ENCODE data around the gene LDB2.

DNA sequence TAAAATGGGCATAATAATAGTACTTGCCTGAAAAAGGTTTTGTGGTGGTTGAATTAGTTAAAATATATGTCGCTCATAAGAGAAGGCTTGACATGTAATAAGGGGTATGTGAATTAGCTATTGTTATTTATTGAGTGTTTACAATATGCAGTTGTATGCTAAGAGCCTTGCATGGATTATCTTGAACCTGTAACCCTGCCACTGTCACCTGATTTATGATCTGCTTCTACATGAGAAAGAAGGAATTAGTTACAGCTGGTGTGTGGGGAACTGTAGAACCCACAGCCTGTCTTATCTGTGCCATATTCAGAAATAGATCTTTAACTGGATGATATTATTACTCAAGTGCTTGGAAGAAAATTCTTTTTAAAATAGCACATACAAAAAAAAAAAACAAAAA, 227.7 kb downstream of the LDB2 start:
- no peak for TF ChIP-seq ZNF114 (CRISPR knock-in tag; IDR thresholded peaks at IDR 0.05)
- no peak for TF ChIP-seq EZH2 (IDR thresholded peaks at IDR 0.05; ENCODE audit: low read depth, unreplicated experiment)
- TF ChIP-seq, protein P1, sequence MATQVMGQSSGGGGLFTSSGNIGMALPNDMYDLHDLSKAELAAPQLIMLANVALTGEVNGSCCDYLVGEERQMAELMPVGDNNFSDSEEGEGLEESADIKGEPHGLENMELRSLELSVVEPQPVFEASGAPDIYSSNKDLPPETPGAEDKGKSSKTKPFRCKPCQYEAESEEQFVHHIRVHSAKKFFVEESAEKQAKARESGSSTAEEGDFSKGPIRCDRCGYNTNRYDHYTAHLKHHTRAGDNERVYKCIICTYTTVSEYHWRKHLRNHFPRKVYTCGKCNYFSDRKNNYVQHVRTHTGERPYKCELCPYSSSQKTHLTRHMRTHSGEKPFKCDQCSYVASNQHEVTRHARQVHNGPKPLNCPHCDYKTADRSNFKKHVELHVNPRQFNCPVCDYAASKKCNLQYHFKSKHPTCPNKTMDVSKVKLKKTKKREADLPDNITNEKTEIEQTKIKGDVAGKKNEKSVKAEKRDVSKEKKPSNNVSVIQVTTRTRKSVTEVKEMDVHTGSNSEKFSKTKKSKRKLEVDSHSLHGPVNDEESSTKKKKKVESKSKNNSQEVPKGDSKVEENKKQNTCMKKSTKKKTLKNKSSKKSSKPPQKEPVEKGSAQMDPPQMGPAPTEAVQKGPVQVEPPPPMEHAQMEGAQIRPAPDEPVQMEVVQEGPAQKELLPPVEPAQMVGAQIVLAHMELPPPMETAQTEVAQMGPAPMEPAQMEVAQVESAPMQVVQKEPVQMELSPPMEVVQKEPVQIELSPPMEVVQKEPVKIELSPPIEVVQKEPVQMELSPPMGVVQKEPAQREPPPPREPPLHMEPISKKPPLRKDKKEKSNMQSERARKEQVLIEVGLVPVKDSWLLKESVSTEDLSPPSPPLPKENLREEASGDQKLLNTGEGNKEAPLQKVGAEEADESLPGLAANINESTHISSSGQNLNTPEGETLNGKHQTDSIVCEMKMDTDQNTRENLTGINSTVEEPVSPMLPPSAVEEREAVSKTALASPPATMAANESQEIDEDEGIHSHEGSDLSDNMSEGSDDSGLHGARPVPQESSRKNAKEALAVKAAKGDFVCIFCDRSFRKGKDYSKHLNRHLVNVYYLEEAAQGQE (IDR thresholded peaks at IDR 0.05; ENCODE audit: unreplicated experiment), result no peak
- TF ChIP-seq, protein P2, sequence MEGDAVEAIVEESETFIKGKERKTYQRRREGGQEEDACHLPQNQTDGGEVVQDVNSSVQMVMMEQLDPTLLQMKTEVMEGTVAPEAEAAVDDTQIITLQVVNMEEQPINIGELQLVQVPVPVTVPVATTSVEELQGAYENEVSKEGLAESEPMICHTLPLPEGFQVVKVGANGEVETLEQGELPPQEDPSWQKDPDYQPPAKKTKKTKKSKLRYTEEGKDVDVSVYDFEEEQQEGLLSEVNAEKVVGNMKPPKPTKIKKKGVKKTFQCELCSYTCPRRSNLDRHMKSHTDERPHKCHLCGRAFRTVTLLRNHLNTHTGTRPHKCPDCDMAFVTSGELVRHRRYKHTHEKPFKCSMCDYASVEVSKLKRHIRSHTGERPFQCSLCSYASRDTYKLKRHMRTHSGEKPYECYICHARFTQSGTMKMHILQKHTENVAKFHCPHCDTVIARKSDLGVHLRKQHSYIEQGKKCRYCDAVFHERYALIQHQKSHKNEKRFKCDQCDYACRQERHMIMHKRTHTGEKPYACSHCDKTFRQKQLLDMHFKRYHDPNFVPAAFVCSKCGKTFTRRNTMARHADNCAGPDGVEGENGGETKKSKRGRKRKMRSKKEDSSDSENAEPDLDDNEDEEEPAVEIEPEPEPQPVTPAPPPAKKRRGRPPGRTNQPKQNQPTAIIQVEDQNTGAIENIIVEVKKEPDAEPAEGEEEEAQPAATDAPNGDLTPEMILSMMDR (conservative IDR thresholded peaks at IDR 0.05; ENCODE audit: low read depth in 2 of 2), result no peak
- no peak for TF ChIP-seq CREB1 (CRISPR knock-in tag; IDR thresholded peaks at IDR 0.05; ENCODE audit: low read depth)
- no peak for TF ChIP-seq POLR2AphosphoS5 (IDR thresholded peaks at IDR 0.05; ENCODE audit: low read depth)
